Measurements from ENCODE around the gene OSBPL6. TPM values are rescaled to one million over a fixed set of nuclear protein-coding genes. Genes with fewer than 3 reads are reported as not detected.
A peak's percentile ranks its signal among the peaks of the same experiment; 100 is the strongest.

OSBPL6 gene
- total and polyA plus RNA-seq, 2 of the 13 experiments (the other 11 are each of a cell fraction or from before 2014, with no cell fraction given) = 0.03 to 0.11 TPM

- TF ChIP-seq ZNF333 (CRISPR knock-in tag; IDR thresholded peaks at IDR 0.05; ENCODE audit: borderline replicate concordance) (0 out of 2 replicates have a peak, but pooled peaks have one; percentile 26), ZNF687 (CRISPR knock-in tag; IDR thresholded peaks at IDR 0.05) (peak; percentile 24; the same call in 1 of the 2 replicates), REXO4 (CRISPR knock-in tag; IDR thresholded peaks at IDR 0.05; ENCODE audit: borderline replicate concordance) (0 out of 2 replicates have a peak, but pooled peaks have one; percentile 40), HOXA3 (CRISPR knock-in tag; IDR thresholded peaks at IDR 0.05) (peak; percentile 36; the same call in 1 of the 2 replicates), GPBP1L1 (CRISPR knock-in tag; IDR thresholded peaks at IDR 0.05) (no peak), ISL2 (CRISPR knock-in tag; IDR thresholded peaks at IDR 0.05) (0 out of 2 replicates have a peak, but pooled peaks have one; percentile 7), AHR (CRISPR knock-in tag; IDR thresholded peaks at IDR 0.05) (no peak; the same call in 1 of the 2 replicates), SP4 (CRISPR knock-in tag; IDR thresholded peaks at IDR 0.05) (peak; percentile 52), ETV6 (CRISPR knock-in tag; conservative IDR thresholded peaks at IDR 0.05) (no peak), ZNF672 (CRISPR knock-in tag; IDR thresholded peaks at IDR 0.05) (0 out of 2 replicates have a peak, but pooled peaks have one; percentile 25), MEF2D (CRISPR knock-in tag; IDR thresholded peaks at IDR 0.05) (peak; percentile 4; the same call in 1 of the 2 replicates), UBTF (CRISPR knock-in tag; IDR thresholded peaks at IDR 0.05) (peak; percentile 51; the same call in 1 of the 2 replicates), MZF1 (CRISPR knock-in tag; IDR thresholded peaks at IDR 0.05; ENCODE audit: borderline replicate concordance) (no peak), NR0B2 (CRISPR knock-in tag; IDR thresholded peaks at IDR 0.05) (0 out of 2 replicates have a peak, but pooled peaks have one; percentile 15), HINFP (CRISPR knock-in tag; IDR thresholded peaks at IDR 0.05; ENCODE audit: low read depth) (0 out of 2 replicates have a peak, but pooled peaks have one; percentile 25), ATF7-NPFF (CRISPR knock-in tag; IDR thresholded peaks at IDR 0.05; ENCODE audit: low read depth) (peak; percentile 78; the same call in 1 of the 2 replicates)
Measured at GRCh38 chr2:178193823-178194599, at the start of gene OSBPL6 (continued).
